HEK293T (cell line): ENCODE measurements around the gene ERRFI1.

Source experiments
- SP1 ChIP-seq: fragments of 450-650 bp; IDR thresholded peaks from 2 replicates; pipeline ENCODE4 v1.6.1; 2017
- ZNF384 ChIP-seq: fragments of 450-650 bp; IDR thresholded peaks from 2 replicates; pipeline ENCODE4 v1.6.1; 2016

GRCh38 chr1:8031176-8031785 is 5.2 kb upstream of the ERRFI1 start:
- TF ChIP-seq ZNF384 (no peak), SP1 (no peak)
